Measurements from ENCODE around the gene WWC2.

Gene WWC2

GRCh38 chr4:183369073-183369472, 270.0 kb downstream of the WWC2 start:
- no peak overlapping the region for H3K4me3 ChIP-seq (ENCODE audit: low read depth, low read length)
- no peaks in the 10 kb centered on the region for H3K36me3 ChIP-seq (ENCODE audit: control insufficient read depth, insufficient read depth, low read length)
- H3K9me3 ChIP-seq (ENCODE audit: control insufficient read depth, insufficient read depth, low read length) = no peaks in the 10 kb centered on the region
- no peak overlapping the region for H3K9ac ChIP-seq (ENCODE audit: low read depth, low read length)
- H3K27me3 ChIP-seq (ENCODE audit: control insufficient read depth, insufficient read depth, low read length) = no peaks in the 10 kb centered on the region
- no peaks in the 10 kb centered on the region for H3K4me1 ChIP-seq (ENCODE audit: control insufficient read depth, insufficient read depth, low read length)

Data from iPS-15b (cell line).